ENCODE measurements around the gene PTBP3. TPM values are rescaled to one million over a fixed set of nuclear protein-coding genes. Genes with fewer than 3 reads are reported as not detected.
"Not testable (repeated sequence)": the region's sequence is repeated elsewhere in the genome, so short reads cannot be mapped to it uniquely, and the experiment has no call there.

PTBP3 gene
- total RNA-seq, 2 donors from 2014 or later: 117 to 126 TPM

DNA sequence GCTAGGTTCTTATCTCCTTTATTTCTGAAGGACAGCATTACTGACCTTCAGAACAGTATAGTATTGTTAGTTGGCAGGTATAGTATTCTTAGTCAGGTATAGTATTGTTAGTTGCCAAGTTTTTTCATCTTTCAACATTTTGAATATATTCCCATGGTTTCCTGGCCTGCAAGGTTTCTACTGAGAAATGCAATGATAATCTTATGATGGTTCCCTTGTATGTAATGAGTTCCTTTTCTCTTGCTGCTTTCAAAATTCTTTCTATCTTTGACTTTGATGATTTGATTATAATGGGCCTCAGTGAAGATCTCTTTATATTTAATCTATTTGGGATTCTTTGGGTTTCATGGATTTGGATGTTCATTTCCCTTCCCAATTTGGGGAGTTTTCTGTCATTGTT, 34.0 kb upstream of the PTBP3 start:
- no peak for ATAC-seq
- DNase-seq: no peak
- intact Hi-C loops (cut with DNase I, micrococcal nuclease): loop anchor here (5.0 to 10.0 kb wide), 2 partner anchors 273 to 275 kb away; no protein-coding TSS in a partner anchor

DNA sequence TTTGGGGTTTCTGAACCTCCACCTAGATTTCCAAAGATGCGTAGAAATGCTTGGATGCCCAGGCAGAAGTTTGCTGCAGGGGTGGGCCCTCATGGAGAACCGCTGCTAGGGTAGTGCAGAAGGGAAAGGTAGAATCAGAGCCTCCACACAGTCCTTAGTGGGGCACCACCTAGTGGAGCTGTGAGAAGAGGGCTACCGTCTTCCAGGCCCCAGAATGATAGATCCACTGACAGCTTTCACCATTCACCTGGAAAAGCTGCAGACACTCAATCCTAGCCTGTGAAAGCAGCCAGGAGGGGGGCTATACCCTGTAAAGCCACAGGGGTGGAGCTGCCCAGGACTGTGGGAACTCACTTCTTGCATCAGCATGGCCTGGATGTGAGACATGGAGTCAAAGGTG, 33.2 kb upstream of the PTBP3 start:
- intact Hi-C loops (cut with DNase I, micrococcal nuclease): loop anchor here (5.0 to 10.0 kb wide), 2 partner anchors 272 to 274 kb away; no protein-coding TSS in a partner anchor
- ATAC-seq (peak; percentile 28), DNase-seq (no peak)

DNA sequence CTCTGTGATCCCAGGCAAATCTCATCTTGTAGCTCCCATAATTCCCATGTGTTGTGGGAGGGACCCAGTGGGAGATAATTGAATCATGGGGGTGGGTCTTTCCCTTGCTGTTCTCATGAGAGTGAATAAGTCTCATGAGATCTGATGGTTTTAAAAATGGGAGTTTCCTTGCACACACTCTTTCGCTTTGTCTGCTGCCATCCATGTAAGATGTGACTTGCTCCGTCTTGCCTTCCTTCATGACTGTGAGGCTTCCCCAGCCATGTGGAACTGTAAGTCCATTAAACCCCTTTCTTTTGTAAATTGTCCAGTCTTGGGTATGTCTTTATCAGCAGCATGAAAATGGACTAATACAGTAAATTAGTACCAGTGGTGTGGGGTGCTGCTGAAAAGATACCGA, 31.8 kb upstream of the PTBP3 start:
- not testable (repeated sequence) for DNase-seq, ATAC-seq
- intact Hi-C loops (cut with DNase I, micrococcal nuclease): loop anchor here (5.0 to 10.0 kb wide), 2 partner anchors 270 to 273 kb away; no protein-coding TSS in a partner anchor

DNA sequence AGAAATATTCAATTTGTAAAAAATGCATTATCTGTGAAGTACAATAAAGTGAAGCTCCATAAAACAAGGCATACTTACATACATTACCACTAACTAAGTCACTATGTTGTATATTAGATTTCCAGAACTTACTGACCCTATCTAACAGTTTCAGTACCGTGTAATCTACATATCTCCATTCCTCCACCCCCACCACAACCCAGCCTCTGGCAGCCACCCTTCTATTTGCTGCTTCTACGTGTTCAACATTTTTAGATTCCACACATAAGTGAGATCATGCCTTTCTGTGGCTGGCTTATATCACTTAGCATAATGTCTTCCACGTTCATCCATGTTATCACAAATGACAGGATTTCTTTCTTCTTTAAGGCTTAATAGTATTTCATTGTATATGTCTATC, 31.3 kb upstream of the PTBP3 start:
- intact Hi-C loops (cut with DNase I, micrococcal nuclease): loop anchor here (5.0 to 10.0 kb wide), 2 partner anchors 270 to 272 kb away; no protein-coding TSS in a partner anchor
- no peak for DNase-seq
- ATAC-seq: no peak

DNA sequence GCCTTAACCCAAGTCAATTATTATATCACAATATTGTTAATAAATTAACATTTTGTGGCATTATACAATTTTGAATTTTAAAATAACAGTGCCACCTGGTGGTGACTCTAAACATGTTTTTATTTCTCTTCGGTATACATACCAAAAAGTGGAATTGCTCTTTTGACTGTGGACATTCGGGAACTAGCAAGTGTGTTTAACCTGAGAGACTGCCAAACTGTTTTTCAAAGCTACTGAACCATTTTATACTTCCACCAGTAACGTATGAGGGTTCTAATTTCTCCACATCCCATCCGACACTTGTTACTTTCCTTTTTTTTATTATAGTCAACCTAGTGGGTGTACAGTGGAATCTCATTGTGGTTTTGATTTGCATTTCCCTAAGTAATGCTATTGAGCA, 28.2 kb upstream of the PTBP3 start:
- intact Hi-C loops (cut with DNase I, micrococcal nuclease): loop anchor here in 1 of 2 donors (10.0 kb wide), 1 partner anchor 267 kb away; no protein-coding TSS in a partner anchor
- ATAC-seq (peak; percentile 63), DNase-seq (no peak)

DNA sequence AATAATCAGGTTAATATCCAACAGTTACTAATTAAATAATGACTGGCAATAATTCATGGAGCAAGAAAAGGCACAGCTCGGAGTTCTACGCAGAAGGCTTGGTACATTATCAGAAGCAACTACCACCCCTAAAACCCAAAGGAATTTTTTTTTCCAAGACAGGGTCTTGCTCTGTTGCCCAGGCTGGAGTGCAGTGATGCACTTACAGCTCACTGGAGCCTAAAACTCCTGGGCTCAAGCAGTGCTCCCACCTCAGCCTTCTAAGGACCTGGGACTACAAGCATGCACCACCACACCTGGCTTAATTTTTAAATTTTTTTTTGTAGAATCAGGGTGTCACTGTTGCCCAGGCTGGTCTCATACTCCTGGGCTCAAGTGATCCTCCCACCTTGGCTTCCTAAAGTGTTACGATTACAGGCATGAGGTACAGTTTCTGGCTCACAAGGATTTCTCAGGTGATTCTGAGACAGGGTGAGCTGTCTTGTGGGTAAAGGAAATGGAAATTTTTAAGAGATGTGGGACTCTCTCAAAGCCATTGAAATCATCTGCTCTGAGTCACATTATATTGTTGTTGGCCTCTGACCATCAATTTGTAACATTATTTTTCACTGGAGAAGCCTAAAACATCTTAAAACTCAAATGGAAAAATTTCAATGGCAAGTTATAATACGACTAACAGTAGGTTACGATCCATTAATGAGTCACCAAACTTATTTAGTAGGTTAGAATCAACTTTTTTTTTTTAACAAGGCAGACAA, 26.8 kb upstream of the PTBP3 start:
- DNase-seq (no peak), ATAC-seq (no peak)
- intact Hi-C loops (cut with DNase I, micrococcal nuclease): loop anchor here in 1 of 2 donors (10.0 kb wide), 1 partner anchor 265 kb away; no protein-coding TSS in a partner anchor

DNA sequence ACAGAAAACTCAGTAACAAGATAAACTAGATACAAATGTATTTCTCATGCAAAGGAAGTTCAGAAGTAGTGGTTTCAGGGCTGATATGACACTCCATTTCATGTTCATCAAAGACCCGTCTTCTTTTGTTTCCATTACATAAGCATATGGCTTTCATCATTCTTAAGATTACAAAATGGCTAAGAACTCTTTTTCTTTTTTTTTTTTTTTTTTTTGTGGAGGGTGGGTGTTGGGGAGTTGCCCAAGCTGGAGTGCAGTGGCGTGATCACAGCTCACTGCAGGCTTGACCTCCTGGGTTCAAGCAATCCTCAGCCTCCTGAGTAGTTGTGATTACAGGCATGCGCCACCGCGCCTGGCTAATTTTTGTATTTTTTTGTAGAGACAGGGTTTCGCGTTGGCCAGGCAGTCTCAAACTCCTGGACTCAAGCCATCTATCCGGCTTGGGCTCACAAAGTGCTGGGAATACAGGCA, 22.0 kb upstream of the PTBP3 start:
- no peak for ATAC-seq
- intact Hi-C loops (cut with DNase I, micrococcal nuclease): no loop called here
- no peak for DNase-seq

DNA sequence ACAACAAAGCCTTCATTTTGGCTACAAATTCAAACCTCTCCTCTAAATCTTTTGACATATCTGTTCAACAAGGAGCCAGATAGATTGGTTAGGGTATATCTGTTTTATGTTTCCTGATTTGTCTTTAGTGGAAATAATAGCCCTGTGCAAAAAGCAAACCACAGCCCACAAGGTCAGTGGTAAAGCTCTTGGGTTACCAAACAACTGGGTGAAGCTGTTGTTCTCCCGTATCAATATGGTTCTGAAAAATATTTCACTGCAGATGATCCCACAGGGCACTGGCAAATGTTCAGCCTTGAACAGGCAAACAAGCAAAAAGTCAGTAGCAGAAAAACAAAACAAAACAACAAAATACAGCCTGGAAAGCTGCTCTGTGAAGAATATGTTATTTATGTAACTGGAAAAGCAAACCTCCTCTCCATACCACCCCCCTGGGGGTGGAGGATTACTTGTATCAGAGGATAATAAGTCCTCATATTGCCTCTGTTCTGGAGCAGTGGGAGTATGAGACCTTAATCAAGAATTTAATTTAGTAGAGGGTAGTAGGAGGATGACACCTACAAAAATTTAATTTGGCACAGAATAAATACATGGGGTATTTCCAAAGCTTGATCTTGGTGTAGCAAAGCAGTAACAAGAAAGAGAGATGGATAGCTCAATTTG, 20.8 kb upstream of the PTBP3 start:
- intact Hi-C loops (cut with DNase I, micrococcal nuclease): no loop called here
- ATAC-seq (no peak), DNase-seq (no peak)

DNA sequence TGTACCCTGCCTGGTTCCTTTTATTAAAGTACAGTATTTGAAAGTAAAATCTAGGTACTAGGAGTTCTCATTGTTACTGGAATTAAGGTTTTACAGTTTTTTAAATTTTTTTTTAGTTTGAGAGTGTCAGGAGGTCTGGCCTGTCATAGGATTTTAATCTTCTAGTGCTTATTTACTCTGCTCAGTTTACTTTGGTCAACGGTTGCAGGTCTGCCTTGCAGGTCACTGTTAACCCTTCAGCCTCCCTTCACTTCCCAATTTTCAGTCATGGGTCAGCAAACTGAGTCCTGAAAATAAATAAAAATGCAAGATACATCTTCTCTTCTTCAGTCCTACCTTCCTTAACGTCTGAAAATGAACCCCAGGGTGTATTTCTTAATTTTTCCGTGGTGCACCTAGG, 18.8 kb upstream of the PTBP3 start:
- intact Hi-C loops (cut with DNase I, micrococcal nuclease): no loop called here

DNA sequence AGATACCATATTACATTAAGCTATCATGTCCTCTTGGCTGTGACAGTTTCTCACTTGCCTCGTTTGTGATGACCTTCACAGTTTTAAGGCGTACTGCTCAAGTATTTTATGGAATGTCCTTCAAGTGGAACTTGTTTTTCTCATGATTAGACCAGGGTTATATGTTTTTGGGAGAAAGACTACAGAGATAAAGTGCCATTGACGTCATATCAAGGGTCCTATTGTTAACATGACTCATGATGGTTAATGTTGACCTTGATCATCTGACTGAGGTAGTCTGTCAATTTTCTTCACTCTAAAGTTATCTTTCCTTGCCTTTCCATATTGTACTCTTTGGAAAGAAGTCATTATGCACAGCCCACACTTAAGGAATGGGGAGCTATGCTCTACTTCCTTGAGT, 17.8 kb upstream of the PTBP3 start:
- no peak for ATAC-seq
- intact Hi-C loops (cut with DNase I, micrococcal nuclease): no loop called here
- DNase-seq: no peak

More for the DNA sequence above, 18.8 kb upstream of the PTBP3 start:
- ATAC-seq (no peak), DNase-seq (no peak)

DNA sequence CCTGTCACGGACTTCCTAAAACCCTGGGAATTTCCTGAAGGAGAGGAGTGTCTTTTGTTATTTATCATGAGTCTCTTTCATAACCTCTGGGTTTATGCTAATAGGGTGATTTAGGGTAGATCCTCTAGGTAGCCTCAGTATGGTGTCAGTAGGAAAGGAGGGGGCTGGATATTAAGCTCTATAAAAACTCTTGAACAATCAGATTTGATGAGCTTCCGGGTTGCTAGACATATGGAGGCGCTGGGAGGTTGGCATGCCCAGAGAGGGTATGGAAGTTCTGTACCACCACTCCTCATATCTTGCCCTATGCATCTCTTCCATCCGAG, 15.6 kb upstream of the PTBP3 start:
- ATAC-seq: peak; percentile 37
- intact Hi-C loops (cut with DNase I, micrococcal nuclease): no loop called here
- no peak for DNase-seq

DNA sequence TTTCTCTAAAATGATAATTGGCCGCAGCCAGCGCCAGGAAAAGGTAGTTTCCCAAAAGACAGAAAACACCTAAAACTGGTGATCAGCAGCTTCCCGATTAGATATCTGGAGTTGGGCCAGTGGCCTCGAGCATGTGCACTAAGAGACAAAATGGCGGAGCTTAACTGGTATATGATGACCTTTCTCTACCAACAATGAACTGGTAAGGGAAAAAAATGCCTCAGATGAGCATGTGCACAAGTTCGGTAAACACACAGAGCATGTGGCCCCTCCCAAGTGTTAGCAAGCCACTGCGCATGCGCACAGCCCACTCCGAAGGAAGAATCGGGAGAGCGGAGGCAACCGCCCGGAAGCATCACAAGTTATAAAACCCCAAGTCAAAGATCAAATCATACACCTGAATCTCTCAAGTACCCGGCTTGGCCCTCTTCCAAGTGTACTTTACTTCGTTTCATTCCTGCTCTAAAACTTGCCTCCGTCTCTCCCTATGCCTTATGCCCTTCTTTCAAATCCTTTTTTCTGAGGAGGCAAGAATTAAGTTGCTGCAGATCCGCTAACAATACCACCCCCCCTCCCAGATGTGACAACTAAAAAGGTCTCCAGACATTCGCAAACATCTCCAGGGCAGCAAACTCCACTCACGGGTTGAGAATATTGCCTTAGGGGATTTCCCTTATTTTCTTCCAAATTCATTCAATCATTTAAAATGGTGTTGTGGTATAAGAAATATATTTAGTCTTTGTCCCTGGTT, 15.0 kb upstream of the PTBP3 start:
- peak; percentile 97 for ATAC-seq
- intact Hi-C loops (cut with DNase I, micrococcal nuclease): no loop called here
- peak; percentile 94 to 95 for DNase-seq

DNA sequence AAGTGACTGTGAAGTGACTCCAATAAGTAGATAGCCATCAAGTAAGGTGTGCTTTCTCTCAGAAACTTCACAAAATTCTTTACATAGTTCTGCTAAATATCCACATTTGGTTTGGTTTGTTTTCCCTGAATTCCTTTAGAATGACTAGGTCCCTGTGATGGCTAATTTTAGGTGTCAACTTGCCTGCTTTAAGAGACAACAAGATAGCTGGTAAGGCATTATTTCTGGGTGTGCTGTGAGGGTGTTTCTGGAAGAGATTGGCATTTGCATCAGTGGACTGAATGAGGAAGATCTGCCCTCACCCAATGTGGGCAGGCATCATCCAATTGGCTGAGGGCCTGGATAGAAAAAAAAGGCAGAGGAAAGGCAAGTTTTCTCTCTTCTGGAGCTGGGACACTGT, 8.3 kb upstream of the PTBP3 start:
- DNase-seq (no peak), ATAC-seq (no peak)
- intact Hi-C loops (cut with DNase I, micrococcal nuclease): no loop called here

DNA sequence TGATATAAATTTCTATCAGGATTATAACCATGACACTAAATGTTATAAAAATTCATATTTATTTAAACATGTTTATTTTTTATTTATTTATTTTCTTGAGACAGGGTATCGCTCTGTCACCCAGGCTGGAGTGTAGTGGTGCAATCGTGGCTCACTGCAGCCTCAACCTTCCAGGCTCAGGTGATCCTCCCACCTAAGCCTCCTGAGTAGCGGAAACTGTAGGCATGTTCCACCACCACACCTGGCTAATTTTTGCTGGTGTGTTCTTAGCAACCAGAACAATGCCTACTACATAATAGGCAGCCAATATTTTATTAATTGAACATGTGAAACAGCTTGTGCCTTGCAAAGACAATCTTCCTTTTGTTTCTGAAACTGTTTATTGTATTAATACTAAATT, 6.5 kb upstream of the PTBP3 start:
- no peak for DNase-seq
- no peak for ATAC-seq
- intact Hi-C loops (cut with DNase I, micrococcal nuclease): no loop called here

DNA sequence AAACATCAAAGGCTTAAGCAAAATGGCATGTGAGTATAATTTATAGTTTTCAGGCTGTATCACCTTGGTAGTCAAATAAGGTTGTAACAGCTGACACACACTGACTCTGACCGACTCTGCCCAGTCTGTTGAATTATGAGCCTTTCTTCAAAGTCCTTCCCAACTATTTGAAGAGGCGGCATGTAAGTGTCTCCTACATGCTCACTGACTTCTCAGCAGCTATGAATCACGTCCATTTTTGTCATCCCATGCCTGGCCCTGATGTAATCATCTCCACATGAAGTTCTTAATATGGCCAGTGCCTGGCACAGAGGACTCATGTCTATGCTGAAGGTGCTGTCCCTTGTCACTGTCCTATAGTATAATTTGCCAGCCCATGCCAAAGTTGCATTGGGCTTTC, 5.1 kb upstream of the PTBP3 start:
- DNase-seq (no peak), ATAC-seq (peak; percentile 43)
- intact Hi-C loops (cut with DNase I, micrococcal nuclease): no loop called here

DNA sequence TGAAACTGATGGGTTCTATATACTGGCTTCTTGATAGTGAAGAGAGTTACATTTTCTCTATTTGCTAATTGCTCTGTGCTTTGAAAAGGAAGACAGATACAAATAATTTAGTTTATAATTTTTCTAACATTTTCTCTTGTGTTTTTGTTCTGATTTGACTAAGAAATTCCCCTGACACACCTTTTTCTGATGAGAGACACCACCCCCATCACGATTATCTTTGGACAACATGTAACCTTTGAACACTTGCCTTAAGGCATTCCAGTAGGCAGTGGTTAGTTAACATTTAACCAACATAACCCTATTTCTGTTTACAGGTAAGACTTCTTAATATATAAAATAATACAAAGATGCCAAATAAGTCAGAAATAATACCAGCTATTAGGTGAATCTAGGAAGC, 4.1 kb upstream of the PTBP3 start:
- intact Hi-C loops (cut with DNase I, micrococcal nuclease): no loop called here
- ATAC-seq (no peak), DNase-seq (no peak)

DNA sequence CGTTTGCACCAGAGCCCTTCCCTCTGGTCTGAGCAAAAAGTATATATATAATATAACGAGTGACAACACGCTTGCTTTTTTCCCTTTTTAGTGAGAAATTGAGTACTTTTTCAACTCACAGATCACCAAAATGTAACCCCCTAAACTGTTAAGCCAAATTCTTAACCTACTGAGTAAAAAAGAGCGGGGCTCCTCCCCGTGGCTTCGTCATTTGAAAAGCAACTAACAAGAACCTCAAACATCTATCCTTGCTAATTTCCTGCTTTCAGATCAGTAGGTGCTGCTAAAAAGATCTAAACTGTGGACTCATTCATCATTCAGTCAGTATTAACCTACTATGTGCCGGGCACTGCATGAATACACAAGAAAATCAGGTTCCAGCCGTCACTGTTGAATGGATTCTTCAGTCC, 1.0 kb upstream of the PTBP3 start:
- DNase-seq (peak in 1 of 2 donors; percentile 52), ATAC-seq (no peak)
- intact Hi-C loops (cut with DNase I, micrococcal nuclease): loop anchor here in 1 of 2 donors (5.0 kb wide), 1 partner anchor 48 kb away; the partner anchor contains the start of gene HSDL2

DNA sequence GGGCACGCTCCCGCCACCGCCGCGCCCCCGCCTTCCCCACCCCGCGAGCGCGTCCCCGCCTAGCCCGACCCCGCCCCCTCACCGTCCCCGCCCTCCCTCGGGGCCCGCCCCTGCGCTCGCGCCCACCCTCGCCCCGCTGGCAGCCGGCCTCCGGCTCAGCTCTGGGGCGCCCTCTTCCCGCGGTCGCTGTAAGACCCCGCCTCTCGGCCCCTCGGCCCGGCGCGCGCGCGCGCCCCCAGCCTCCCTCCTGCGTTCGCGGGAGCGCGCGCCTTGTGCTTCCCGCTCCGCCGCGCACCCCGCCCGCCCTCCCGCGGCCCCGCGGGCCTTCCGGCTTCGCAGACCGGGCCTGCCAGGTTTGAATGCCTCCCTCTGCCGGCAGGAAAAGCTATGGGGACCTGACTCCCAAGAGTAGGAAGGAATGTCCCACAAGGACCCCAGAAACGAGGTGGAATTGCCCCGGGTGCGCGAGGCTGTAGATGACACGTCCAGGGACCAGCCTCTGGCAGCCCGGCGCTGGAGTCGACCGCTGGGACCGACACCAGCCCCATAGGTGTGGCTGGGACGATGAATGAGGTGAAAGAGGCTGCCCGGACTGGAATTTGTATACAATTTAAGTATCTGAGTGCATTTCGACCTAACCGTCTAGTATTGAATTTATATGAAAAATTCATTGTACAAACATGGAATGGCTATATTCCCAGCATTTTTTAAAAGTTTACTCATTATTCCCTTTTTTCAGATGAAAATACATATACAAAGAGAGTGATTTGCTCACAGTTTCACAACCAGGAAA, 416 bp upstream of the PTBP3 start:
- DNase-seq: peak; percentile 90 to 95
- intact Hi-C loops (cut with DNase I, micrococcal nuclease): loop anchor here in 1 of 2 donors (5.0 kb wide), 1 partner anchor 48 kb away; the partner anchor contains the start of gene HSDL2
- peak; percentile 82 for ATAC-seq

DNA sequence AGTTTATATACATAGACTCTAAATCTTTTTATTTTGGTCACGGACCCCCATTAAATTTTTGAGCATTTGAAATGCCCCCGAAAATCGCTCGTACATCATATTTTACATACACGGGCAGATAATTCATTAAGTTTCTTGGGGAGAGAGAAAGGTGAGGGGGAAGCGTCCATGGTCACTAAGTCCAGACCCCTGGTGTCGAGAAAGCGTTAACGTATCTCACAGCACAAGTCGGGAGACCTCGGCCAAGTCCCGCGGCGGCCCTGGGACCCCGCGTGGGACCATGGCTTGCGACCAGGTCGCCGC, 794 bp downstream of the PTBP3 start:
- DNase-seq (no peak), ATAC-seq (no peak)
- intact Hi-C loops (cut with DNase I, micrococcal nuclease): loop anchor here in 1 of 2 donors (5.0 kb wide), 1 partner anchor 50 kb away; the partner anchor contains the start of gene HSDL2
